ENCODE results near the gene TIMM8A. TPM values are rescaled to one million over a fixed set of nuclear protein-coding genes. Genes with fewer than 3 reads are reported as not detected.

The TIMM8A gene
- total RNA-seq, 2 donors from 2014 or later = 4.5 to 6.3 TPM

Other genes starting within 250 kb of the TIMM8A start
- under 1 TPM in 1 of 2 donors, not detected in 1; 0.04 TPM for gene DRP2, start 129.0 kb downstream of the TIMM8A start, total RNA-seq
- gene TAF7L, start 57.4 kb downstream of the TIMM8A start, total RNA-seq = not detected
- 1 to 10 TPM; 2.1 to 2.4 TPM for gene BTK, start 37.4 kb upstream of the TIMM8A start, total RNA-seq
- gene RPL36A, start 42.3 kb upstream of the TIMM8A start, total RNA-seq = 1,000 to 10,000 TPM in 1 of 2 donors, 100 to 1,000 TPM in 1; 495 to 1,021 TPM
- gene GLA, start 59.2 kb upstream of the TIMM8A start, total RNA-seq = 10 to 100 TPM in 1 of 2 donors, 1 to 10 TPM in 1; 9.7 to 11.8 TPM
- gene HNRNPH2, start 59.5 kb upstream of the TIMM8A start, total RNA-seq = 10 to 100 TPM; 40.5 to 48.5 TPM
- gene ARMCX4, start 136.7 kb upstream of the TIMM8A start, total RNA-seq = 1 to 10 TPM; 5.9 to 9.5 TPM
- gene ARMCX1, start 201.8 kb upstream of the TIMM8A start, total RNA-seq = 10 to 100 TPM; 27.2 to 33.4 TPM

All from right atrium auricular region (tissue), 2 donors.